NCI-H526 (cell line): ENCODE measurements around the gene HNRNPA3.
A peak's percentile ranks its signal among the peaks of the same experiment; 100 is the strongest.
"Not testable (repeated sequence)": the region's sequence is repeated elsewhere in the genome, so short reads cannot be mapped to it uniquely, and the experiment has no call there.

ENCODE experiments used
- DNase-seq, 2 experiments: peaks; one replicate each; lab custom pipeline; 2025; lab: John Stamatoyannopoulos, UW

The HNRNPA3 gene

DNA sequence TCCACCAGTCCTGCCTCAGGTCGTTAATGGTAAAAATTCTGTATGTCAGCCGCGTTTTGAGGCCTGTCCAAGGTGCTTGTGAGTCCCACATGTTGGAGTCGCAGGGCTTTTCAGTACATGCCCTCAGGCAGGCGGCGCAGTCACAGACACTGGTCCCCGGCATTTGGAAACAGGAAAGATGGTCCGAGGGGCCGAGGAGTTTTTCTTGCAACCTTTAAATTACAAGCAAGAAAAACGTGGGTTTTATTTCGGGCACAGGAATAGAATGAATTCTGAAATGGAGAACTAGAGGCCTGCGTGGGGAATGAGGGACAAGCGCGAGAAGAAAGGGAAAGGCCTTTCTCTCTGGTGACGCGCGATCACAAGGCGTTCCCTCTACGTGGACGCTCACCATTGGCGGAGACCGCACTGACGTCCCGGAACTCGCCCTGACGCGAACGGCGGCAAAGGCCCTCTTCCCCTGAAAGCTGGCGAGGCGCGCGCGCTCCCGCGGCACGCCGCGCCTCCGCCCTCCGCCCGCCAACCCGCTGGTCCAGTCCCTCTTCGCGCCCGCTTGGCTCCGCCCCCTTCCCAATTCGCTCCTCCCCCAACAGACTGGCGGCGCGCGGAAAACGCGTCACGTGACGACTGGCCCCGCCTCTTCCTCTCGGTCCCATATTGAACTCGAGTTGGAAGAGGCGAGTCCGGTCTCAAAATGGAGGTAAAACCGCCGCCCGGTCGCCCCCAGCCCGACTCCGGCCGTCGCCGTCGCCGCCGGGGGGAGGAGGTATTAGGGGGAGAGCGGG is at the start of gene HNRNPA3:
Gene HNRNPA3, plus strand, starts transcription at position 689 of the 785 bp plus-strand sequence. Its CDS starts 6 bp downstream, at position 695.
- peak; percentile 96 to 99 for DNase-seq

DNA sequence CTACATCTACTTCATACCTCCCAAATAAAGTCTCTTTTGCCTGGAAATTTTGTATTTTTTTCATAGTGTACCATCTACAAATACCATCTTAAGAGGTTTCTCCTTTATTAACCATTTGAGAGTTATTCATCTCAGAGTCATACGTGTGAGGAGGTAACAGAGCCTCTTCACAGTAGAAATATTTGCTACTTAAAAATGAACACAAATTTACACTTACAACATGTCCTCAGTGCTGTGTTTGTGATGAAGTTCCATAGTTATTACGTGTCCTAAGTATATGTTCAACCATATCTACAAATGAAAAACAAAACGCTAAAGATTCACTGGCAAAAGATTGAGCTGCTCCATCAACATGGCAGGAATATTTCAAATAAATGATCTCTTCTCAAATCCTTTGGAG is 48.5 kb upstream of the HNRNPA3 start:
- DNase-seq, result no peak

DNA sequence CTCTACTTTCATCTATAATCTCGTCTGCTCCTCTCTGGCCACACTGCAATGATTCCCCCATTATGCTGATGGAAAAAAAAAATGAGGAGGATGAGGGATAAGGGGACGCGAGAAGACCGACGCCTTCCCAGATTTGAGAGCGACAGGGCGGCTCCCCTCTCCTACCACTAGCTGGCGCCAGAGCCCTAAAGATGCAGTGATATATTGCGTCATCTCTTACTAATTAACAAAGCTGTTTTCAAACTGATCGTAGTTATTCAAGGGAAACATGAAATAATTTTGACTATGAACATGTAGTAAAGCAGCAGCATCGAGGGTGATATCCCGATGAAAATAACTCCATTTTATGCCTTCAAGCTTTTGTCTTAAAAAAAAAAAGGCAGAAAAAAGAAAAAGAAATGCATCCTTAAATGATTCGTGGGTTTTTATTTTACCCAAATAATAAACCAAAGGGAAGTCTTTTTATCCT is 48.0 kb upstream of the HNRNPA3 start:
- peak; percentile 91 to 93 for DNase-seq

DNA sequence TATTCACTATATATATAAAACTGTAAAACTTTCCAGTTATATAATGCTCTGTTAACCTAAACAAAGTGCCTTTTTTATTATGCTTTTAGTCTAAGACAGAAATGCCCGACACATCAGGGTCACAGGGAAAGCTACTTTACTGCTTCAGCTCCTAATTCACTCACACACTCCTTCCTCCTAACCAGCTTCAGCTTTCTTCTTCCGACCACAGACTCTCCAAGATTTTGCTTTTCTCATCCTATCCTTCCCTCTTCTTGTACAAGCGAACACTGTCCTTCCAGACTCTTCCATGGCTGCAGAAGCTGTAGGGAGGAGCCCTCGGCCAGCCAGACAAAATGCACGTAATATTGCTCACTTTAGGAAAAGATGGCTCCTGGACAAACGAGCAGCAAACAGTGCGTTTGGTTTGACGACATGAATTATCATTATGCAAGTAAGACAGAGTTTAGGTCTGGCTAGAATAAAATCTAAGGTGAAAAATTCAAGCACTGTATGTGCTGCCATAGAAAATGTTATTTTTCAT is 47.5 kb upstream of the HNRNPA3 start:
- DNase-seq, result peak; percentile 51 to 58

DNA sequence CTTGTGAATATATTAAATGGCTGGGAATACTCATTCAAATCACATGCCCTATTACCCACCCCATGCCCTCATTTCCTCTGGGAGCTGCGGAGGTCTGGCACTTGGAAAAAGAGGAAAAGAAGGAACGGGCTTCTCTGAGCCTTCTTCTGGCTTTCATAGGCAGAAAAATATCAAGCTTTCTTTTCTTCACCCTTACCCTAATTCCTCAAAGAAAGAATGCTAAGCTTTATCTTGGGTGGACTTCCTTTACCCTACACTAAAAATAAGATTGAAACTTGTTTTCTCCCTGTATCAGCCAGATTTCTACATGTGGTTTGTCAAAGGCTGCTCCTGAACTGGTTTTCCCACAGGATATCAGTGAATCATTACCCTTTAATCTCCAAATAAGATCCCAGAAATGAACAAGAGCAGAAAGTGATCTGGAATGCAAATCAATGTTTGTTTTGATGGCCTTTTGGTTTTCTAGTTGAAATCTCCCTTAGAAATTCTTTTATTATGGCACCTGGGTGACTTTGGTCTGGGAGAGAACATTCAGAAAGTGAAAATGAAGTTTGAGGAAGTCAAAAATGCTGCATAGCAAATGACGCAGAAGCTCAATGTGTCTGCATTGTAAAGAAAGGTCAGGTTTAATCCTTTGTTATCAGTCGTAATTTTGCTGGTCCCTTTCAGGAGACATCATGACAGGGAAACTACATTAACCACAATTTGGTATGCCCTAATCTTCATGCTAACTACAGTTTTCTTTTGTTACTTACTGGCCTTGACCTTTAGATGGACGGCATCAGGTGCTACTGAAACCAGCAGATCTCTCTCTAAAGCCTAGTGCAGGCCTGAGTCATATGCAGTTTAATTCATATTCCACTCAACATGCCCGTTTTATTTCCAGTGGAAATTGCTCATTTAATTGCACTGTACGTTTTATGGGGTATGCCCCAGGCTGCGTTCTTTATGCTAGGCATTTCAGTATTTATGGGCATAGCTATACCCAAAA is 46.6 kb upstream of the HNRNPA3 start:
- peak; percentile 67 to 72 for DNase-seq

DNA sequence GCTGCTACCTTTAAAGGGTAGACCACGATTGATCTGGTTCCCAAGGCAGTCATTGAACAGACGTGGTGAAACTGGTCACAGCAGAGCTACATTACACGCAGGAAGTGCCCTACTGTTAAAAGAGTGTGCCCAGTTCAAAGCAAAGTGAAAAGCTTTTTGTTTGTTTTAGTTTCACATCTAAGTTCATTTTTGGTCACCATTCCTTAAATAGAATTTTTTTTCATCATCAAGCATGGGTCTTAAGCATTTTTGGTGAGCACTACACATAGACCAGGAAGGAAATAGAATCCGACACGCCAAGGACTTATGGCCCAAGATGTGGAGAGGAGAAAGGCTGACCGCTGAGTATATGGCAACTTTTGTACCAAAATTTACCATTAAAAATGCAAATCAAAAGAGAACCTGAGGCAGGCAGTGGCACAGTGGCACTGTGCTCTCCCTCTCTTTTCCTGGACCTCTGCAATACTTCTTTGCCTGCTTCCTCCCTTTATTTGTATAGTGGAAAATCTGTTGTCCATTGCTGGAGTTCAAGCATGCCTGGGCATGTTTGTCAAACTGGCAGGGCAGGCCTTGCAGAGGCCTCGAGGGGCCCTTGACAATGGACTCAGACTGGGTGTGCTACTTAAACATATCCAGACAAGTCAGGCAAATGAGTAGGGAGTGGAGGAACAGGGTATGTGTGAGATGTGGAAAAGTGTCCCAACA is 42.6 kb upstream of the HNRNPA3 start:
- DNase-seq, result peak; percentile 97 to 98

DNA sequence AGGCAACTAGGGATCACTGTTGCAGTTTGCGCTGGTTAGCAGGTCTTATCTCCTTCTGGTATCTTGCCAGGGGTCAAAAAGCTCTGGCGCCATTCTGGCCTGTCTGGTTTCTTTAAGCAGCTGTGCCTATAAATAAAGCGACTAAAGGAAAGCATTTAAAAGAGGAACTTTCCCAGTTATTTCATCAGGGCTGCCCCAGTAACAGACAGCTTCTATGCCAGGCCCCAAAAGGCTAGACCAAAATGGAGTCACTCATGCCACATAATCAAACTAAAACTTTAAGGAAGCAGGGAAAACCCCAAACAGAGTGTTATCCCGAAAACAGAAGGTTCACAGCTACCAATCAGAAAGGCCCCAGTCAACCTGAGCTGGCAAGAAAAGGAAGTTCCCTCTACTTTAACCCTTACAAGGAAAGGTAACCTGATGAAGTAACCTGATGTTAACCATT is 41.2 kb upstream of the HNRNPA3 start:
- peak; percentile 49 to 61 for DNase-seq

DNA sequence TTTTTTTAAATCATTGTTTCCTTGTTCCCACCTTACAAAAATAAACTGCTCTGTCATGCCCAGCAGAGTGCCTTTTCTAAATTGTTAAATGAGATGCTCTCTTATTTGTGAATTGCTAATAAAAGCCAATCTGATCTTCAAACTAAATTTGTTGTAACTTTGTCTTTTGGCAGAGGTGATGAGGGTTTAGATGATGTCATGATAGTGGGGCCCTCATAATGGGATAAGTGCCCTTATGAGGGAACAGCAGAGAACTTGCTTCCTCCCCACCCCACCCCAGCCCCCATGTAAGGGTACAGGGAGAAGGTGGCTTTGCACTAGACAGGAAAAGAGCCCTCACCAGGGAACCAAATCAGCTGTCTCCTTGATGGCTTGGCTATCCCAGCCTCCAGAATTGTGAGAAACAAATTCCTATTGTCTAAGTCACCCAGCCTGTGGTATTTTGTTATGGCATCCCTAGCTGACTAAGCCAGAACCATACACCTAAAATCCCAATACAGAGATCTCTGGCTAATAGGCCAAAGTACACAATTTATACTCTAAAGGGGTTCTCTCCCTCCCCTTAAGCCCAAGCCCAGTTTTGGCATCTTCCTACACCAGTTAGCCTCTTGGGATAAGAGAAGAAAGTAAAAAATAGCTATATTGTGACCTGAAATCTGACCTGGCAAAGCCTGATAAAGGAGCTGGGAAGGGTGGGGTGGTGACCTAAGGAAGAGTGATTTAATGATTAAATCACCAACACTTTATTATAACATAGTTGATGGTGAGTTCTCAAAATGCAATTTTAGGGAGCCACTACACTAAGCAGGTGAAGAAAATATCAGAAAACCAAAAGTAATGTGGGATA is 40.3 kb upstream of the HNRNPA3 start:
- no peak for DNase-seq

DNA sequence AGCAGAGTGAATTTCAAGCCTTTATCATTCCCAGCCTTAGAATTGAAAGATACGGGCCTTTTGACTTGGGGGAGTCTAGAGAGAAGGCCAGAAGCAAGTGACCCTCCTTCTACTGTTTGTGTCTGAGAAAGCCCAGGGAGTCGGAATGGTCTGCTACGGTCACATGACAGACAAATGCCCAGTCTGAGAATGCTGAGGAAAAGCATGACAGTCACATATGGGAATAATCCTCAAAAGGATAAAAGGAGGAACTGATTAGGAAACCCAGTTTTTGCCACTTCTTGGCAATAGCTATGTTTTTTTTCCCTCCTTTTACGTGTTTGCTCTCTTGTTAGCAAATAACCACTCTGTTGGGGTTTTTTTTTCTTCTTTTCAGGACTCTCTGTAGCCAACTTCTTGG is 38.1 kb upstream of the HNRNPA3 start:
- no peak for DNase-seq

DNA sequence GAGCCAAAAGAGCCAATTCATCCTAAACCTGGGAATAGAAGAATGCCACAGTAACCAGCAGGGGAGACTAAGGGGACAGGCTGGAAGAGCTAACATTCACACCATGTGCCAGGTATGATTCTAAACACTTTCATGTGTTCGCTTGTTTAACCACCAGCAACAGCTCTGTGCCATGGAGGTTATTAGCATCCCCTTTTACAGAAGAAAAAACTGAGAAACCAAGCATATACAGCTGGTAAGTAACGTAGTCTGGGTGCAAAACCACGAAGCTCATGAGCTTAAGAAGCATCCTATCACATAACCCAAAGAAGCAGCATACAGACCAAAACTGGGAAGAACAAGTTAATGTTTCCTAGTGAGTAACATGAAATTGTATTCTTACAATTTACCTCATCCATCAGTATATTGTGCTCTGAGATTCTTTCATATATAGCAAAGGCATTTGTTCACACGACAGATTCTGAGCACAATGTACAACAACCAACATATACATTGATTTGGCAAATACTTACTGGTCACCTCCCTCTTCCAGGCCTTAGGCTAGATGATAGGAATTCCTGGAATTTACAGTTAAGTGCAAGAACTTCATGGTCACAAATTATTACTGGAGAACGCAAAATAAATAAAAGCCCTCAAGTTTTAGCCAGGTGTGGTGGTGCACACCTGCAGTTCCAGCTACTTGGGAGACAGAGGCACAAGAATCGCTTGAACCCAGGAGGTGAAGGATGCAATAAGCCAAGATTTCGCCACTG is 36.5 kb upstream of the HNRNPA3 start:
- DNase-seq, result no peak

DNA sequence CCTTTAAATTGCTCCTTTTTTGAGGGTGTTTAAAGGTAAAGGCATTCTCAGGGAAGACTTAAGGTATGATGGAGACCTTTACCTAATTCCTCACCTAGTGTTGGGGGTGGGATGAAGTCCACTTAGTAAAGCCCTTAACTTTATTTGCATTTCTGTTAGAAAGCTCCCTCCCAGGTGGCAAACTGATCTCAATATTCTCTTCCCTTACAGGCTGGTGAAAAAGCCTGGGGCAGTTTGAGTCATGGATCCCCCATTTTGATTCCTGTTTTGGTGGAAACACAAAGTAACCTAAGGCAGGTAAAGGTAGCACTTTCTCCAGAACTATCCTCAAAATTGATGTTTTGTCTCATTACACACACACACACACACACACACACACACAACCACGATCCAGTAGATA is 33.8 kb upstream of the HNRNPA3 start:
- DNase-seq, result peak; percentile 93

DNA sequence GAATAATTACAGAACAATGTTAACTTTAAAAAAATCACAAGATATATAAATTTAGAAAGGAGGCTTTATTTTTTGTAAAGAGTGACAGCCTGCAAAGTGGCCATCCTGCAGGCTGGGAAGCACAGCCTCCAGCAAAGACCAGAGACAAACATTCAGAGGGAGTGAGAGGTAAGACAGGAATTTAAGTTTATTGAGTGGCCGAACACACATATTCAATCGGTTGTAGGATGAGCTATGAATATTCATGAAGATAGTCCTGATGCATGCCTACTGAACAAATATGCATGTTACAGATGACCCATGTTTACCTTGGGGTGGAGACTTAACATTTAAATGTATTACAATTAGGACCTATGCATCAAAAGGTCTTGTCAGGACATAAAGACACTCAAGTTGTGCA is 33.4 kb upstream of the HNRNPA3 start:
- DNase-seq, result peak; percentile 90 to 91

DNA sequence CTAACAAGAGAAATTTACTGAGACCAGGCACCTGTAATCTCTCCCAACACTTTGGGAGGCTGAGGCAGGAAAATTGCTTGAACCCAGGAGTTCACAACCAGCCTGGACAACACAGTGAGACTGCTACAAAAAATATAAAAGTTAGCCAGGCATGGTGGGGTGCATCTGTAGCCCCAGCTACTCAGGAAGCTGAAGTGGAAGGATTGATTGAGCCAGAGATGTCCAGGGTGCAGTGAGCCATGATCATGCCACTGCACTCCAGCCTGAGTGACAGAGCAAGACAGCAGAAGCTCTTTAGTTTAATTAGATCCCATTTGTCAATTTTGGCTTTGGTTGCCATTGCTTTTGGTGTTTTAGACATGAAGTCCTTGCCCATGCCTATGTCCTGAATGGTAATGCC is 32.9 kb upstream of the HNRNPA3 start:
- peak in 1 of 2 experiments; percentile 51 for DNase-seq

DNA sequence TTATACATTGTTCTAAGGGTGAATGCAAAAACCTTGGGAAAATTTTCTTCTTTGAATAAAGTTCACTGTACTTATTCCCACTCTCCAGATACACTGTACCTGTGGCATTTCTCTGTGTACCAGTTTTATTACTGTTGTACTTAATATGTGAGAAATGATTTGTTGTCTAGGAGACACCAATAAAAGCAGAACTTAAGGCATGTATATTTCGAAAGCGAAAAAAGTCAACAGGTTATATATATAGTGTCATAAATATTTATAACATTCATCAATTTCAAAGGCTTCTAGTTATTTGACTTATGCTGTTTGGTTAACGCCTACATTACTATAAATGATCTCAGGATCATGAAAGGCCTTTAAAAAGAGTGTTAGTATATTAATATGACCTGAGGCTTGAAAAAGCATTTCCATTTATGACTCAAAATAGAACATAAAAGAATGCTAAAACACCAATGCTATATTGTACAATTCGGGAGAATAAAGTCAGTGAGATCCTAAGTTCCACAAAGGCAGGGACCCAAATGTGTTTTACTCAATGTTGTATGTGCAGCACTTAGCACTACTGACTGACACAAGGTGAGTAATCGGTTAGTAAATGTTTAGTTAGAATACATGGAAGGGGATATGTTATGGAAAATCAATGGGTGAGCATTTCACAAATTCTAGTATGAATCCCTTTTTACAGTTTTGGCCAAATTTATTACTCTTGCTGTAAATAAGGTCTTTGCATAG is 32.2 kb upstream of the HNRNPA3 start:
- DNase-seq, result no peak

DNA sequence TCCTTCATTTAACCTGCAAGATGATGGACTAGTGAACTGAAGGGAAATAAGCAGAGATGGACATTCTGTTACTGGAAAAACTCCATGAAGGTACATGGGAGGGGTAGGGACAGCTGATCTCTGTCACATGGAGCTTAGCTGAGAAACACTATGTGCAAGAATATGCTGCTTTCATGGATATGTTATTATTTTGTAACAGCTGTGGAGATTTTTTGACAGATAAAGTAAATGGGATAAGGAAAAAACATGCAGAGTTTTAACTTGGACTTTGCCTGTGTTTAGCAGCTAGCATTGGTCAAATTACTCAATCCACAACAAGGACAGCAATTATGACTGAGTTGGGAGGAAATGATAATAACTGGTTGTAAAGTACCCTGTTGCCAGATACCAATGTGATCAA is 28.7 kb upstream of the HNRNPA3 start:
- DNase-seq, result no peak

DNA sequence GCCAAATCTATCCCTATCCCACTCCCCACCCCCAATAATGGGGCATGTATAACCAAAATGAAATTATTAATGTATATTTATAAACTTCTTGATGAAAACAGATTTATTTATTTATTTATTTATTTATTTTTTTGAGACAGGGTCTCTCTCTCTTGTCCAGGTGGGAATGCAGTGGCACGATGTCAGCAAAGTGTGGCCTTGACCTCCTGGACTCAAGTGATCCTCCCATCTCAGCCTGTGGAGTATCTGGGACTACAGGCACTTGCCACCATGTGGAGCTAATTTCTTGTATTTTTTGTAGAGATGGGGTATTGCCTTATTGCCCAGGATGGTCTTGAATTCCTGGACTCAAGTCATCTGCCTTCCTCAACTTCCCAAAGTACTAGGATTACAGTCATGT is 28.0 kb upstream of the HNRNPA3 start:
- DNase-seq, result no peak

DNA sequence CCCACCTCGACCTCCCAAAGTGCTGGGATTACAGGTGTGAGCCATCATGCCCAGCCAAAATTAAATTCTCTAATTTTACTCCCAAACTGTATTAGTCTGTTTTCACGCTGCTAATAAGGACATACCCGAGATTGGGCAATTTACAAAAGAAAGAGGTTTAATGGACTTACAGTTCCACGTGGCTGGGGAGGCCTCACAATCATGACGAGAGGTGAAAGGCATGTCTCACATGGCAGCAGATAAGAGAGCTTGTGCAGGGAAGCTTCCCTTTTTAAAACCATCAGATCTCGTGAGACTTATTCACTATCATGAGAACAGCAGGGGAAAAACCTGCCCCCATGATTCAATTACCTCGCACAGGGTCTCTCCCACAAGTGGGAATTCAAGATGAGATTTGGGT is 26.6 kb upstream of the HNRNPA3 start:
- DNase-seq, result not testable (repeated sequence)

DNA sequence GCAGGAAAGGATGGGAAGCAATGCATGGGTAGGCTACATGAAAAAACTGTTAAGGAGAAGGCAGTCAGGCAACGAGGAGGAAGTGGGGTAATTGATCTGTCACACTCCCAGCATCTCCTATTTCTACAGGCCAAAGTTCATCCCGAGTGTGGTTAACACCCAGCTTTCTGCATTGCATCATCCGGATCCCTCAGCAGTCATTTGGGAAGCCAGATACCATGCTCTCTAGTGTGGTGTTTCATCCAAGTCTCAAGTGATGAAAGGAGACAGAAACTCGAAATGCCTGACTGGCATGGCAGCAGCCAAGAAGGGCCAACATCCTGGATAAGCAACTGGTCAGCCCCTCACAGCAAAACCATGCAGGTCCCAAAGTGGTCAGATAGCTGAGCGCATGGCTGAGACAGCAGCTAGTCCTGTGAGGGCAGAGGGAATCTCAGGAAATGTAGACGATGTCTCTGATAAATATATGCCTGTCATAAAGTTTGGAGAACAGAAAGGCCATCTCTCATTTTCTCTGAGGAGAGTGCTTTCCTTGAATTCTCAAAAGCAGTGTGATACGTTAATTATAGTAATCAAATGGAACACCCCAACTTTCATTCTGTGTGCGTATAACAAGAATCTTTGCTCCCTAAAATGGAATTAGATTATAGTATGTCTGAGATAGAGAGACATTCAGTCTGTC is 24.8 kb upstream of the HNRNPA3 start:
- DNase-seq, result peak in 1 of 2 experiments; percentile 44
